Astrocyte (in vitro differentiated cells and primary cell): ENCODE measurements around the gene ZNF490.

ENCODE experiments used
- EZH2 ChIP-seq: IDR thresholded peaks from 2 replicates; pipeline ENCODE4 v1.6.1; 2012; ENCODE audit warnings: mild to moderate bottlenecking, low read length, inconsistent platforms; ENCODE audit not compliant: insufficient read depth
- TF ChIP-seq, protein P1 (sequence below): IDR thresholded peaks from 2 replicates; pipeline ENCODE4 v1.5.1; 2011; ENCODE audit warnings: low read depth, mild to moderate bottlenecking, inconsistent platforms, low read length, moderate library complexity; ENCODE audit not compliant: insufficient read depth

DNA sequence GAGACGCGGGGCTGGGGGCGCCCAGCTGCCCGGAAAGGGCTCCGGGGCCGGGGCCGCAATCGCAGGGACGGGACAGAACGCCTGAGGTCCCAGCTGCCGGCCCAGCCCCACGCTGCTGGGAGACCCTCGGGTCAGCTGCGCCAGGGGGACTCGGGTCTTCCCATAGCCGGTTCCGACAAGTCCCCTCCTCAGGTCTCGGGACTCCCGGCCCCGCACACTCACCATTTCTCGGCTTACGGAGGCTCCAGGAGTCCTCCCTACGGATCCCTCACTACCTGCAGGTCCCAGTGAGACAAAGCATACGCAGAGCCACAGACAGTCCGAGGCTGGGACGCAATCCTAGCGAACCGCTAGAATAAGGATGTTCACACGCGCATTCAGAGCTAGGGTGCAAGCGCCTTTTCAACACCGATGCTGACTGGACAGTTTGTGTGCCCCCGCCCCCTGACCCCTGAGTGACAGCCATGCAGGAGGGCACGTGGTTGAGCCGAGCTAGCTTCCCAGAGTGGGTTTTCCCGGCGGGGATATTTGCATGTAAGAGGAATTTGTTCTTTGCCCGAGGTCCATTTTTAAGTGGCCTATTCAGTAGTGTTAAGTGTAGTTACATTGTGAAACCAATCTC lies 13.6 kb downstream of the ZNF490 start:
- TF ChIP-seq, protein P1, sequence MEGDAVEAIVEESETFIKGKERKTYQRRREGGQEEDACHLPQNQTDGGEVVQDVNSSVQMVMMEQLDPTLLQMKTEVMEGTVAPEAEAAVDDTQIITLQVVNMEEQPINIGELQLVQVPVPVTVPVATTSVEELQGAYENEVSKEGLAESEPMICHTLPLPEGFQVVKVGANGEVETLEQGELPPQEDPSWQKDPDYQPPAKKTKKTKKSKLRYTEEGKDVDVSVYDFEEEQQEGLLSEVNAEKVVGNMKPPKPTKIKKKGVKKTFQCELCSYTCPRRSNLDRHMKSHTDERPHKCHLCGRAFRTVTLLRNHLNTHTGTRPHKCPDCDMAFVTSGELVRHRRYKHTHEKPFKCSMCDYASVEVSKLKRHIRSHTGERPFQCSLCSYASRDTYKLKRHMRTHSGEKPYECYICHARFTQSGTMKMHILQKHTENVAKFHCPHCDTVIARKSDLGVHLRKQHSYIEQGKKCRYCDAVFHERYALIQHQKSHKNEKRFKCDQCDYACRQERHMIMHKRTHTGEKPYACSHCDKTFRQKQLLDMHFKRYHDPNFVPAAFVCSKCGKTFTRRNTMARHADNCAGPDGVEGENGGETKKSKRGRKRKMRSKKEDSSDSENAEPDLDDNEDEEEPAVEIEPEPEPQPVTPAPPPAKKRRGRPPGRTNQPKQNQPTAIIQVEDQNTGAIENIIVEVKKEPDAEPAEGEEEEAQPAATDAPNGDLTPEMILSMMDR = no peak
- TF ChIP-seq EZH2 = no peak
